Hypothalamus (tissue), 51 donors: ENCODE data around the gene PAMR1.

Experiments used
- DNase-seq, 51 donors: peaks; one replicate each; lab custom pipeline; 2025; lab: John Stamatoyannopoulos, UW

The PAMR1 gene

DNA sequence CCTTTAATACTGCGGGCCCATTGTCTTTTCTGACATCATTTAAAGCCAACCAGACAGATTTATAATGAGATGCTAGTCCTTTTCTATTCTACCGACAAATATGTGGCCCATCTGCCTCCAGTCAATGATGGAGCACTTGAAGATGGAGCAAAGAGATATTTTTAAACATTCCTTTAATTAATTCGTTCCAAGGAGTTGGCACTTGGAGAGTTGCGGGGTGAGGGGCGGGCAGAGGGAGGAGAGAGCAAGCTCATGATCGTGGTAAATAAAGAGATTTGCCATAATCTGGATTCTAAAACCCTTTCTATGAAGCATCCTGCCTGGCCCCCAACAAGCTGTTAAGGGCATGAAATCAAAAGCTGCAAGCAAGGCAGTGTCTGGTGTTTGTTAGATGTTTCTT is 111.1 kb downstream of the PAMR1 start:
- DNase-seq = no peak

DNA sequence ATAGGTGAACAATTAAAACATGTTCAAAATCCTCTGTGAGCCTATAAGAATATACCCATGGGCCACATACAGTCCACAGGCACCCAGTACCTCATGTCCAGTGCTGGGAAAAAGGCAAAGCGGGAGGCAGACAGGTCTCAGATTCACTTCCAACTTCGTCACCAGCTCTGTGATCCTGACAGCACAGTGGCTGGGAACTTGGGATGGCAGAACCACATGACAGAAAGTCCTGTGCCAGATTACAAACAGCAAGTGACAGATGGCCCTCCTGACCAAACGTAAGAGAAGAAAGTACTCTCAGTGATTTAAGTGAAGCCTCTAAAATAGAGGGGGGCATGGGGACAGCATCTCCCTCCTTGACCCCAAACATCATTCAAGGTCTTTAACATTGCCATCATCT is 111.8 kb downstream of the PAMR1 start:
- DNase-seq = peak in 10 of 51 donors; percentile 4 to 39 (median 24)

DNA sequence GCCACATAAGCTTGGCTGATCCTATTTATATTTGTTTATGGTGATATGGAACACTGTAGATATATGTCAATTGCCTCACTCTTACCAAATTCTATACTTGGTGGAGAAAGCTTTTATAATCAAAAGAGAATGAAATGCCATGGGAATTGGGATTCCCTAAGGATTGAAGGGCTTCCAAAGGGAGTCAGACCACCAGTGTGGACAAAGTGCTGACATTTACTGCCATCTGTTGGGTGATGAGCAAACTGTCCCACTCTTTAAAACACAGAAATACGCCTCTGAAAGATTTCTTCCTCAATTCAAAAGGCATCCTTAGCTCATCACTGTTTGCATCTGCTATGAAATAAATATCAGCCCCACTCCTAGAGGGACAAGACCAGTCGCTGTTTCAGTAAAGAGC is 113.1 kb downstream of the PAMR1 start:
- DNase-seq = no peak

DNA sequence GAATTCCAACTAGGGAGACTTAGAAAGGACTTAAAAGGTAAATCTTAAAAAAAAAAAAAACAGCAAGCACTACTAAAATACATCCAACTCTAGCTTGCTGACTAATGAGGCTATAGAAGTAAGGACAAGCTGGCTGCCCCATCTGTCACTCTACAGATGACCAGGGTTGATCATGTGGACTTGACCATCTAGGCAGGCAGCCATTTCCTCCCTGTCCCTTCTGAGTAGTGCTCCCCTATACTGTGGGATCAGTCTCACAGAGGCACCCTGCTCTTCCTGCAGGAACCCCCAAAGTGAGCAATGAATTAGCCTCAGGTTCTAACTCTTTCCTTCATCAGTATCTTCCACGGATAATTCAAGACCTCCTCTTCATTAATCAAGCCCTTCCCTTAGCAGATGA is 118.4 kb downstream of the PAMR1 start:
- DNase-seq = no peak

DNA sequence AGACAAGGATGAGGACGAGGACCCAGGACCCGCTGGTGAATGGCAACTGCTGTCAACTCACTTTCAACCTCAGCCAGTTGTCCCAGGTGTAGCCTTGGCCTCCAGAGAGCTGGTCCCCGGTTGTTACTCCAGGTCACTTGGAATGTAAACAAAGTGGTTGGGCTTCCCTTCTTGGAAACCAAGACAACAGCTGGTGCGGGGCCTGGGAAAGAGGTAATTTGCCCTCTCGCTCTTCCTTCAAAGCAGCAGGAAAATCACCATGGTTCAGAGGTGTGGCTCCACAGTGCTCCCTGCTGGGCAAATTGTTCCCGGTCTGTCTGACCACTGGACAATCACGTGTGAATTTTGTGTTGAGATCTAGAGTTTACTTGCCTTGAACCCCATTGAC is 121.0 kb downstream of the PAMR1 start:
- peak in 18 of 51 donors; percentile 10 to 51 (median 24) for DNase-seq

DNA sequence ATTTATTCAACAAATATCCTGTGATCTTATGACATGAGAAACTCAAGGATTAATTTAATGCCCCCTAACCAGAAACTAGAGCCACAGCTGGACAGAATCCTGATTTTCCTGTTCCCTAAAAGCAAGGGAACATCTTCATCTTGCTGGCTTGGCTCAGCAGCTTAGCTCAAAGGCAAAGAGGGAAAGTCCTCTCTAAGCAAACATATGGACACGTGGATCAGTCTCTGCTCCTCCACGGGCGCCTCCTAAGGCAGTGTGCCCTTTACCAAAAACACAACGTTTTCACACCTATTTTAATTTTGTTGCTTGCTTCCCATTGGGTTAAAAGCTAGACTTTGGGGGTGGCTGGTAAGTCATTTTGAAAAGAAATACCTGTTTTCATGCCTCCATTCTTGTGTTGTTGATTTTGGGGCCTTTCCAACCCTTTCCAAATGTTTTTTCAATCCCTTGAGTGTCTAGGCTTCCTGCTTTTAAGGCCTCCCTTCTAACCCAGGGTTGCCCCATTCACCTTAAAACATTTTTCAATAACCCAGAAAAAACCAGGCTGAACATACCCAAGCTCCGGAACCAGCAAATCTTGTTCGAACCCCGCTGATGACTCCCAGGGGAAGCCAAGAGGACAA is 121.5 kb downstream of the PAMR1 start:
- no peak for DNase-seq

DNA sequence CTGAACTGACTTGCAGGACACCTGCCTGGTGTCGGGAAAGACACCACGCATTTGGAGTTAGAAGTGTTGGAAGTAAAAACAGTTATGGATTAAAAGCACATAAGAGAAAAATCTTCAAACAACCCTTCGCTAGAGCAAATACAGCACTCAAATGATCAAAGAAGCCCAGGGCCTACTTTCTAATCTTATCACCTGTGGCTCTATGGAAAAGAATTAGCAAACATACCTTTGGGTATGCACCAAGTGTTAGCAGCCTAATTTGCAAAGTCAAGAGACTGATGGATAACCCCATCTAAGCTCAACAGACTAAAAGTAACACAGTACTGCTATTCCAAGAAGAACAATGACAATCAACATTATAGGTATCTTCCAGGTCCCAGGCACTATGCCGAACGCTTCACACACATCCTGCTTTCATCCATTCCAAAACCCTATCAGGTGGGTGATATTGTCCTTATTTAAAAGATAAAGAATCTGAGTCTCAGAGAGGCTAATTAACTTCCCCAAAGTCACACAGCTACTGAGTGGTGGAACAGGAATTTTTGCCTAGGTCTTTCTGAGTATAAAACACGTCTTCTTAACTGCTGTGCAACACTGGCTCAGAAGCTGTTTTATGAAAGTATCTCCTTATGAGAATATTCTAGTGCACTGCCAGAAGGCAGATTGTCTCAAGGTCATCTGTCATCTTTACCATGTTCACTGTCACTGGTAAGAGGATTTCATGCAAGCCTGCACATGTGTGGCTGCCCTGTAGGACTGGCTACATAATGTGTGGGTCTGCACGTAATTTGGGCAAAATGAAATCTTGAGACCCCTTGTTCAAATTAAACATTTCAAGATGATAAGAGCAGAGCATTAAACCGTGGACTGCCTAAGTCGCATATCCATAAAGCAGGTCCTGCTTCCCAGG is 122.4 kb downstream of the PAMR1 start:
- no peak for DNase-seq

DNA sequence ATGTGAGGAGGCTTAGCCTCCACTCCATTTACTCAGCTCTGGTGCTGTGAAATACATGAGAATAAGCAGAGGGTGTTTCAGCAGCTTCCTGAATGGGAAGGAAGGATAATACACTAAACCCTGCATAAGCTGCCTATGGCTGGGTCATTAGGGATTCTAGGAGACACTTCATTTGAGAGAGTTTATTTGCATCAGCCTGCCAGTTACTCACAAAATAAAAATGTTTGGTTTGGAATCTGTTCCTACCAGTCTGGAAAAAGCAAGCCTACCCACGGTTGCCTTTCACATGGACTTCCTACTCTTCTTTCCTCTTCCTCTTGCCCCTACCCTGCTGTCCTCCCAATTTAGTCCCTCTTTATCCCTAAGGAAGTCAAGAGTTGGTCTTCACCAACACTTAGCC is 126.5 kb downstream of the PAMR1 start:
- no peak for DNase-seq

DNA sequence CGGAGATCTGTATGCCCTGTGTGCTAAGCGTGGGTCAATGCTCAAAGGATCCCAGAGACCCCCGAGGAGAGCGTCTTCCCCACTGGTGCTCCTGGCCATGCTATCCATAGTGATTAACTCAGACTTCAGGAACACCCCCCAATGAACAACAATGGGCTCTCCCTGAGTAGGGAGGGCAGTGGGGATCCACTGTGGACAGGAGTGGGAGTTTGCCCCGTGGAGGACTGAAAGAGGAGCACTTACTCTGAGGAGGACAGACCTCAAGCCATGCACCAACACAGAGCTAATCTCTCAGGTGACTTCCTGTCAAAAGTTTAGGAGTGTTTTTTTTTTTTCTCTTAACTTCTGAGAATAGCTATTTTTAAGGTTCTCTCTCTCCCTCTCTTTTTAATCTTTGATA is 130.5 kb downstream of the PAMR1 start:
- DNase-seq = no peak

DNA sequence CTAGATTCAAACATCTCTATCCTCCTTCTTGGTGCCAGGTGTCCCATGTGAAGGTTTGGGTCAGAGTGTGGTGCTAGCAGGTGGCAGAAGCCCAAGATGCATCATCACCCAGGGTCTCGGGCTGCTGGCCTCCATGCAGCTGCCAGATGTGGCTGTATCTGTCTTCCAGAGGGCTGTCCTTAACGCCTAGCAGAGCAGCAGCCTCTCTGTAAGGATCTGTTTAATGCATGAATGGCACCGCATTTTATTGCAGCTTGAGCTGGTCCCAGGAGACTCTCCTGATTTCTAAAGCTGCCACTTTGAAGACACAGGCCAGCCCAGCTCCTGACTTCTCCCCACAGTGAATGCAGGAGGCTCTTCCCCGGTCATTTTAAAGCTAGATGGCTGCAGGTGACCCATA is 132.3 kb downstream of the PAMR1 start:
- no peak for DNase-seq

DNA sequence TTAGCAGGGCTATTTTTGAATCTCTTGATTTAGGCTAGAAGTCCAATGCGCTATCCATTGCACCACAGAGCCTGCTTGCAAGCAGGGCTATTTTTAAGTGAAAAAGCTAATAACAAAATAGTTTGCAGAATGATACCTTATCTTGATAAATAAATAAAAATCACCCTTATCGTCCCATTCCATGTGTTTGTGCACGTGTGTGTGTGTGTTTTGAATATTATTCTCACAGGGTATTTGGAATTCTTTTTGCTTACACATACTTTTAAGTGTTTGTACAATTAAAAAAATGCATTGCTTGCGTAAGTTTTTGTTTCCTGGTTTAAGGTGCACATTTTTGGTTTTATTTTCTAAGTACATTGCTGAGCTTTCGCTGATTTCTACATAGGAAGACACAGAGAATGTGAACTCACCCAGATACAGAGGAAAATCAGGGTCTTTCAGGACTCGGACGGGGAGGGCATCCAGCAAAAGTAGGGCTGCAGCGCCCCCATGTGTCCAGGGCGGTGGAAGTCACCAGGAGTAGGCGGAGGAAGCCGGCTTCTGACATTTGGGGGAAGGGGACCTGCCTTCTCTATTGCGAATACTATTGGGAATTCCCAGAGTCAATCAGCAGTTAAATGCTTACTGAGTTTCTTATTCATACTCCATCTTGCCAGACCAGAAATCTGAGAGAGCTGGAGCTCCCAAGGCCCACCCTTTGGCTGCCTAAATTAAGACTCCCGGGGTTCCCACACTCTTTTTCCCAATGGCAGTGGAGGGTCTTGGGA is 133.3 kb downstream of the PAMR1 start:
- DNase-seq = peak in 47 of 51 donors; percentile 10 to 84 (median 55)

DNA sequence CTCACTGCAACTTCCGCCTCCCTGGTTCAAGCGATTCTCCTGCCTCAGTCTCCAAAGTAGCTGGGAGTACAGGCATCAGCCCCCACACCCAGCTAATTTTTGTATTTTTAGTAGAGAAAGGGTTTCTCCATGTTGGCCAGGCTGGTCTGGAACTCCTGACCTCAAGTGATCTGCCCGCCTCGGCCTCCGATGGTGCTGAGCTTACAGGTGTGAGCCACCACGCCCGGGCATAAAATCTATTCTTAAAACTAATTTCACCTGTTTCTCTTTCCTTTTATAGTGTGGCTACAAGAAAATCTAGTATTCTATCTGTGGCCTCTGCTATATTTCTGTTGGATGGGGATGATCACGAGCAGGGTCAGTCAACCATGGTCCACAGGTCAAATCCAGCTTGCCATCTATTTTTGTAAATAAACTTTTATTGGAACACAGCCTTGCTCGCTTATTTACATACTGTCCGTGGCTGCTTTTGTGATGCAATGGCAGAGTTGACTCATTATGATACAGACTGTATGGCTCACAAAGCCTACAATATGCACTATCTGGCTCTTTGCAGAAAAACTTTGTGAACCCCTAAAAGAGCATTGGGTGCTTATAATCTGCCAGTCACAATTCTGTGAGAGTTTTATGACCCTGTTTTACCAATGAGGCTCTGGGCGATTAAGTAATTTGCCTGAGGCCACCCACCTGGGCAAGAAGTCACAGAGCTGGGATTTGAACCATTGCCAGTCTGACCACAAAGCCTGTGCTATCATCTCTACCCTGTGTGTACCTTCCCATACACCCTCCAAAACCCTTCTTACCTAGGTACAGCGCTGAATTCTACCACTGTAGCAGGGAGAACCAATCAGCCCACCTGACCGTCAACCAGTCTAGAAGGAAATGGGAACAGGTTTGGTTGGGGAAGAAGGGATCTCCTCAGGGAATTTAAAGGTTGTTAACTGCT is 134.4 kb downstream of the PAMR1 start:
- DNase-seq = no peak

DNA sequence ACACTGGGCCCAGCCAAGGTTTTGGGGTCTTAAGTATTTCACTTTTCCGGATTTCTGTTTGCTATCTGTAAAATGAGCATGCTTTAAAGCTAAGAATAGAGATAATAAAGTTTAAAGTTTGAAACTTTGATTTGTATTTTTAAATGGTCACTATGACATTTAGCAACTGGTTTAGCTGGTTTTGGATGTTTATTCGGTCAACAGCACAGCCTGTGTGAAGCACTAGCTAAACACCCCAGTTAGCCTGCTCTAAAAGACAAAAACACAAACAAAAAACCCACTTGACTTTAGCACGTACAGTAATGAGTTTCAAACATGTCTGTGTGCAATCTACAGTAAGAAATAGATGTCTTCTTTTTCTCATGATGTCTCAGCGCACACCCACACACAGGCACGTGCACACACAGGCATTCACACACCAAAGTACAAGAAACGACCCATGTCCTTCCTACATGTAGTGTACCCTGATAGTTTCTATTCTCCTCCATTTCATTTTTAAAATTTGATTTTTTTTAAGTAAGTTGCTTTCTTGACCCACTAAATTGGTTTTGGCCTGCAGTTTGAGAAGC is 135.4 kb downstream of the PAMR1 start:
- DNase-seq = no peak

DNA sequence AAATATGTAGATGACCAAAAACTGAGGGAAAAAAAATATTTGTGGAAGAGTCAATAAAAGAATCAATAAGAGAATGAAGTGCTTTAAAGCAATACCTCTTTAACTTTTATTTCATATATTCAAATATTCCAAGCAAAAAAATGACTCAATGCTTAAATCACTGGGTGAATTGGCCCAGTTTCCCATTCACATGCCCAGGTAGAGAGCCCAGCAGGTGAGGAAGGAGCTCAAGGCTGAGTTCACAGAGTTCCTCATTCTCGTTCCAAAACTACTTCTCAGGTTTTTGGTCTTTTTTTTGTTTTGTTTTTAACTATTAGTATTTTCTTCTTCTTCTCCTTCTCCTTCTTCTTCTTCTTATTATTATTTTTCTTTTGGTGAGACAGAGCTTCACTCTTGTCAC is 136.3 kb downstream of the PAMR1 start:
- DNase-seq = no peak

DNA sequence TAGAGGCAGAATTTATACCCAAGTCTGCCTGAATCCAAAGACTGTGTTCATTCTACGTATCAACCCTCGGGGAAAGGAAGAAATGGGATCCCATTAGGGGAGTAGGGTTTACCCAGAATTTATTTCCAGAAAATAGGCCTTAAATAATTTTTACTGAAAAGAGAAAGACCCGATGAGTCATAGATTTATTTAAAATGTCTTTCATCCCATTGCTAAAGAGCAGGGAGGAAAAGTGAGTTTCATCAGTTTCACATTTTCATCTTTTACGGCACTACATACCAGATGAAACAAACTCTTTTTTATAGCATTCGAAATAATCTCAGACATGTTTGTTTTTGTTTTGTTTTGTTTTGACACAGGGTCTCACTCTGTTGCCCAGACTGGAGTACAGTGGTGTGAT is 137.4 kb downstream of the PAMR1 start:
- DNase-seq = no peak

DNA sequence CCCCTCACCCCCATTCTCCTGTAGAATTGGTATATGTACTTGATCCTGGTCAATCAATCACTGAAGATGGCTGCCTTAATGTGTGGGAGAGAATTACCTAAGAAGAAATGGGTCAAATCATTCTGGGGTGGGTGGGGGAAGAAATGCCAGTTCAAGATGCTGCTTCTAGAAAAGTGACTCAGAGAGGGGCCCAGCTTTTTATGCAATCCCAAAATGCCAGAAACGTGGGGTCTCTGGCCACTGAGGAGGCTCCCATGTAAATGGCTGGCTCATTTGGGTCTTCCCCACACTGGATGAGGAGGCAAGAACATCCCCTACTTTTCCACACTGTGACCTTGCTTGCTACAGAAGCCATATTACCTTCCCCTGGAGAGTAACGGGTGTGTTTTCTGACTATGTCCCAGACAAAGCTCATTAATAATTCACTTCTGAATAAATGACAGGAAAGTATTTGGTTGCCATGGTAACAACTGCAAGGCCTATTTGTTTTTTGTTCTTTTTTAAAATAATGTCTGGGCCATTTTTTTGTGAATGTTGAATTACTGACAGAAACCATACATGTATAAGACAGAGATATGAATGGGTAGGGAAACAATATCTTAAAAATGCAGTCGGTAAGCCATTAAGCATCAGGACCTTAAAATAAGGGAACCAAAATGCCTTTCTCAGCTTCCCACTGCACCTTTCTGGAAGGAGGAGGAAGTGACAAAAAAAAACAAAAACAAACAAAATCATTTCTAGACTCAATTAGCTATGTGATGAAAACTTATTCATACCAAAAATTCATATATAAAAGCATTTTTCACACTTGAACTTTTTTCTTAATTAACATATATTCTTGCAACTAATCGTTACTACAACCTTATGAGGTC is 138.1 kb downstream of the PAMR1 start:
- DNase-seq = no peak

DNA sequence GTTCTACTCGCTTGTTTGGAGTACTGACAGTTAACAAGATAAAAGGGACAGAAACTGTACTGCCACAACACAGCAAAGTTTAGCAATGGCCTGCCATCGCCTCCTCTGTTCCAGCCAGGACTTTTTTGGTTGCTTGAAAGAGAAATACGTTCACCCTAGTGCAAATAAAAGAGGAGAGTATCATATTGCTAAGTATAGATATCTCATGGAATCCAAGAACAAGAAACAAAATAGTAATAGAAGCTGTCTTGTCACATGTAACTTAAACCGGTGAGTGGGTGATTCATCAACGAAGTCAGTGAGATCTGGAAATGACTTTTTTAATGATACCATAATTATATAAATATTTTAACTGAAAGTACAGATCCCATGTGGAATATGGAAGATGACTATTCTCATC is 141.5 kb downstream of the PAMR1 start:
- no peak for DNase-seq
